K562 (cell line): ENCODE data around the gene DAB2IP. TPM values are rescaled to one million over a fixed set of nuclear protein-coding genes. Genes with fewer than 3 reads are reported as not detected.

Experiments
- ATAC-seq: fragments of 200-7000 bp; cut with Tn5 transposase; 3 replicates; pipeline ENCODE4 v1.9.1; 2020; ENCODE audit warnings: moderate library complexity
- BruUV-seq: library from RNA; stranded (reverse); fragments of 400-500 nt; replicated peaks from 2 replicates; lab custom pipeline; 2021; lab: Mats Ljungman, UMichigan
- CTCF ChIA-PET: fragments of 300-600 bp; formaldehyde crosslinking; extraction: SDS; loops from one replicate; lab custom pipeline; 2021; ENCODE audit warnings: low intra/inter-chr PET ratio; lab: Yijun Ruan, JAX
- POLR2A ChIA-PET: fragments of 300-600, 350-650 bp; sonication (Branson Sonifier 250); formaldehyde crosslinking; extraction: SDS; loops from one replicate; lab custom pipeline; 2021; ENCODE audit warnings: antibody characterized with exemption, inconsistent platforms; lab: Yijun Ruan, JAX
- DNase-seq, 4 experiments: peaks; one replicate each; pipeline versions ENCODE4 v3.0.0 to v3.0.0-alpha.2; 2011 to 2018; ENCODE audit warnings: low spot score in 3 of 4, mixed read lengths in 3 of 4; ENCODE audit errors: extremely low read depth in 1 of 4
- FAIRE-seq: peaks from 2 replicates; lab custom pipeline; 2011; peaks lifted over from hg19 to GRCh38; lab: Jason Lieb, UNC
- H2AFZ ChIP-seq: 2 replicates; pipeline ENCODE4 v1.6.0; 2011; ENCODE audit warnings: low read depth, low read length, control low read depth, inconsistent platforms
- H3K27ac ChIP-seq: fragments of 200-600 bp; 3 replicates; pipeline ENCODE4 v1.8.0; 2011; ENCODE audit warnings: low read depth, mild to moderate bottlenecking, control low read depth, inconsistent platforms, low read length, moderate library complexity, mixed read lengths; ENCODE audit errors: extremely low read depth
- H3K27me3 ChIP-seq, 2 experiments: fragments of 300-600 bp in 1 of 2; 2 replicates in 1 of 2; 3 replicates in 1 of 2; pipeline versions ENCODE4 v1.6.0 to v1.8.0; 2011; ENCODE audit warnings: inconsistent platforms in 2 of 2, low read length in 2 of 2, mild to moderate bottlenecking in 1 of 2, mixed read lengths in 1 of 2, moderate library complexity in 1 of 2; ENCODE audit not compliant: control insufficient read depth in 2 of 2, insufficient read depth in 2 of 2
- H3K36me3 ChIP-seq: fragments of 300-600 bp; 3 replicates; pipeline ENCODE4 v1.8.0; 2011; ENCODE audit warnings: mild to moderate bottlenecking, low read length, inconsistent platforms; ENCODE audit not compliant: control insufficient read depth, insufficient read depth
- H3K4me1 ChIP-seq, 2 experiments: fragments of 200-600 bp in 1 of 2; replicated peaks in 1 of 2; 2 replicates in 1 of 2; 3 replicates in 1 of 2; pipeline versions ENCODE4 v1.5.1 to v1.8.0; 2011; ENCODE audit warnings: inconsistent platforms in 2 of 2, low read length in 2 of 2, mild to moderate bottlenecking in 1 of 2, mixed read lengths in 1 of 2, moderate library complexity in 1 of 2; ENCODE audit not compliant: control insufficient read depth in 2 of 2, insufficient read depth in 2 of 2
- H3K4me2 ChIP-seq: 2 replicates; pipeline ENCODE4 v1.6.1; 2011; ENCODE audit warnings: low read length, control low read depth, inconsistent platforms, mixed read lengths; ENCODE audit not compliant: insufficient read depth
- H3K4me3 ChIP-seq: fragments of 200-600 bp; sonication (generic), shearing (Covaris generic); 2 replicates; pipeline ENCODE4 v1.5.1; 2016; ENCODE audit warnings: control low read depth, inconsistent platforms
- H3K79me2 ChIP-seq: fragments of 200-600 bp; 3 replicates; pipeline ENCODE4 v1.8.0; 2011; ENCODE audit warnings: low read length, inconsistent platforms; ENCODE audit not compliant: control insufficient read depth, insufficient read depth
- H3K9ac ChIP-seq, 2 experiments: 2 replicates each; pipeline versions ENCODE4 v1.6.0 to v1.6.1; 2011; ENCODE audit warnings: low read depth in 2 of 2, low read length in 2 of 2, control low read depth in 1 of 2, inconsistent platforms in 1 of 2, mild to moderate bottlenecking in 1 of 2, mixed read lengths in 1 of 2; ENCODE audit not compliant: insufficient read depth in 1 of 2
- H3K9me1 ChIP-seq: one replicate; pipeline ENCODE4 v1.6.0; 2011; ENCODE audit warnings: inconsistent platforms, mild to moderate bottlenecking, low read length, moderate library complexity; ENCODE audit not compliant: control insufficient read depth, insufficient read depth
- H3K9me3 ChIP-seq: replicated peaks from 2 replicates; pipeline ENCODE4 v1.5.1; 2011; ENCODE audit warnings: low read depth, low read length, inconsistent platforms; ENCODE audit not compliant: control insufficient read depth, insufficient read depth
- H4K20me1 ChIP-seq: replicated peaks from 2 replicates; pipeline ENCODE4 v1.6.1; 2011; ENCODE audit warnings: low read length, inconsistent platforms, mixed read lengths; ENCODE audit not compliant: control insufficient read depth, insufficient read depth
- BMI1 ChIP-seq: fragments of 150-350 bp; IDR thresholded peaks from 2 replicates; pipeline ENCODE4 v1.6.1; 2014; ENCODE audit warnings: low read length
- ESRRB ChIP-seq: fragments of 250-450 bp; sonication (Bioruptor Pico); IDR thresholded peaks from 2 replicates; pipeline ENCODE4 v1.5.0; 2020; ENCODE audit warnings: mild to moderate bottlenecking, moderate library complexity, borderline replicate concordance
- RBM39 ChIP-seq: fragments of 200-400 bp; formaldehyde crosslinking; optimal IDR thresholded peaks from 2 replicates; pipeline ENCODE3; 2018; ENCODE audit warnings: low read depth, low read length
- ZNF133 ChIP-seq: fragments of 250-450 bp; sonication (Bioruptor Pico); IDR thresholded peaks from 2 replicates; pipeline ENCODE4 v1.4.0; 2020; ENCODE audit warnings: mild to moderate bottlenecking
- ZNF41 ChIP-seq: fragments of 250-450 bp; sonication (Bioruptor Pico); conservative IDR thresholded peaks from 2 replicates; pipeline ENCODE4 v1.4.0; 2020; ENCODE audit warnings: mild to moderate bottlenecking
- ZSCAN32 ChIP-seq: fragments of 450-650 bp; formaldehyde crosslinking; IDR thresholded peaks from 2 replicates; pipeline ENCODE4 v1.4.0; 2020; ENCODE audit warnings: mild to moderate bottlenecking, moderate library complexity
- WGBS: fragments of 100-300 bp; shearing (Covaris generic); methylation state at CpG from one replicate; pipeline ENCODE4 v1.1.6; 2016; ENCODE audit warnings: low coverage, mixed read lengths; ENCODE audit not compliant: insufficient coverage; ENCODE audit errors: missing lambda C conversion rate; 5-methylcytosine and 5-hydroxymethylcytosine counted together
- in situ Hi-C: fragments of 300-500 bp; cut with MboI; formaldehyde crosslinking; loops from 4 replicates; pipeline ENCODE4 v1.15.0; 2018; ENCODE audit warnings: inconsistent platforms, mixed read lengths
- intact Hi-C: fragments of 100-400 bp; cut with micrococcal nuclease; formaldehyde crosslinking; loops from 2 replicates; pipeline ENCODE4 v1.14.2; 2022
- polyA plus RNA-seq, 8 experiments: library from polyadenylated mRNA; depleted of rRNA in 4 of 8; stranded (reverse) in 5 of 8; unstranded in 3 of 8; fragments of >200 nt; fragmentation: Nextera tagmentation in 2 of 8; fragmentation: Illumina TruSeq in 1 of 8; extraction: Ambion mirVana in 2 of 8; extraction: Trizol in 1 of 8; gene quantifications; 2 replicates each; pipeline versions ENCODE4 v1.2.1 to v1.2.3, GENCODE V29; 2011 to 2014; ENCODE audit warnings: inconsistent platforms in 1 of 8, missing spikeins in 1 of 8
- total RNA-seq, 7 experiments: library from RNA; depleted of rRNA in 6 of 7; stranded (reverse); fragments of >200 nt in 6 of 7; fragmentation: Illumina TruSeq in 2 of 7; extraction: Trizol in 2 of 7; gene quantifications; 2 replicates each; pipeline versions ENCODE4 v1.2.1 to v1.2.3, GENCODE V29; 2011 to 2021; ENCODE audit warnings: low replicate concordance in 1 of 7

DAB2IP gene
- total and polyA plus RNA-seq, 9 of the 15 experiments (the other 6 are each of a cell fraction or from before 2014, with no cell fraction given) = 0.04 to 0.31 (median 0.08) TPM; not detected in 5

GRCh38 chr9:121678501-121679022 is 27.1 kb downstream of the DAB2IP start:
- 0 out of 2 replicates have a peak, but pooled peaks cover 11% of the 10 kb centered on the region for H4K20me1 ChIP-seq
- H3K27me3 ChIP-seq = peaks cover 5 to 38% of the 10 kb centered on the region in 2 experiments; a peak in 3 of 5 replicates
- H3K4me1 ChIP-seq = peaks cover 0 to 3% of the 10 kb centered on the region in 2 experiments; a peak in 1 of 5 replicates
- H3K9me1 ChIP-seq = no peaks in the 10 kb centered on the region
- 1% methylated on average over 22 of the region's 22 CpGs for WGBS
- BruUV-seq = no TSS peak
- ATAC-seq (no peak), FAIRE-seq (no peak), DNase-seq (no peak)
- TF ChIP-seq ZSCAN32 = no peak
- no peak for TF ChIP-seq BMI1
- no peak for TF ChIP-seq ESRRB (CRISPR knock-in tag)
- no peak for TF ChIP-seq RBM39
- TF ChIP-seq ZNF41 = no peak
- TF ChIP-seq ZNF133 (CRISPR knock-in tag) = no peak
- no peak overlapping the region for H3K9ac ChIP-seq
- no peak overlapping the region for H3K4me3 ChIP-seq
- ChIA-PET POLR2A (no interaction called here), CTCF (no interaction called here)
- no peak overlapping the region for H3K4me2 ChIP-seq
- intact Hi-C loops (no loop called here), in situ Hi-C loops (loop anchor here (25.0 kb wide), 1 partner anchor 659 kb away; no protein-coding TSS in a partner anchor)
- H2AFZ ChIP-seq = no peak overlapping the region
- no peaks in the 10 kb centered on the region for H3K36me3 ChIP-seq
- no peak overlapping the region for H3K27ac ChIP-seq
- H3K9me3 ChIP-seq = no peaks in the 10 kb centered on the region
- H3K79me2 ChIP-seq = no peaks in the 10 kb centered on the region
